SIG-M5 treated with dmso at 0.1 percent for 504 hours (cell line): Measurements from ENCODE around the gene CEP170B.
"Not testable (repeated sequence)": the region's sequence is repeated elsewhere in the genome, so short reads cannot be mapped to it uniquely, and the experiment has no call there.

Source experiments
- DNase-seq: peaks from one replicate; lab custom pipeline; 2025; ENCODE audit not compliant: unreplicated experiment; lab: John Stamatoyannopoulos, UW

The CEP170B gene

DNA sequence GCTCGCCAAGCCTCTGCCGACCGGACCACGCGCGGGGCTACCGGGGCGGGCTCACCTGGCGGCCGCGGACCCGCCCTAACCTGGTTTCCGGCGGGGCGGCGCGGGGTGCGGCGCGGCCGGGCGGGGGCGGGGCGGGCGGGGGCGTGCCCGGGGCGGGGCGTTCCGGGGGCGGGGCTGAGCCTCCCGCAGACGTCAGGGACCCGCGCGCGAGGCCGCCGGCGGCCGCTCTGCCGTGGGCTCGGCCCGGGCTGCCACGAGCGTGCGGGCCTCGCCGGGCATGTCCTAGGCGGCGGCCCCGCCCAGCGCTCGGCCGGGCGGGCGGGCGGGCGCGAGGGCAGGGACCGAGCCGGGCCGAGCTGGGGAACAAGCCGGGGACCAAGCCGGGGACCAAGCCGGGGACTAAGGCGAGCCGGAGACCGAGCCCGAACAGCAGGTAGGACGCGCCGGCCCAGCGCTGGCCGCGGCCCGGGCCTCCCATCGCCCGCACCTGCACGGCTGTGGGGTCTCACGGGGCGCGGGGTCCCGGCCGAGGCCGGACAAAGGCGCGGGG is at the start of gene CEP170B:
CEP170B (plus strand) TSS at position 188 of the 550 bp plus-strand sequence. CDS start 3,183 bp downstream, outside the sequence.
- peak; percentile 28 for DNase-seq

DNA sequence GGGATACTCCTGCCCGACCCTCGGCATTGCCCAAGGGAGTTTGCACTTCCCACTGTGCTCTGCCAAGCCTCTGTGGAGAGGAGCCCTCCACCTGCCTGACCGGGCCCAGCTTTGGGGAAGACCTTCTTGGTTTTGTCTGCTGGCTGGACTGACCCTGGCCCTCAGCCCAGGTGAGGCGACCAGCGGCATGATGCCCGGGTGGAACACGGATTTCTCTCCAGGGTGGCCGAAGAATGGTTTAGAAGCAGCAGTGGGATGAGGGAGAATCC is 48.5 kb upstream of the CEP170B start:
- DNase-seq, result no peak

DNA sequence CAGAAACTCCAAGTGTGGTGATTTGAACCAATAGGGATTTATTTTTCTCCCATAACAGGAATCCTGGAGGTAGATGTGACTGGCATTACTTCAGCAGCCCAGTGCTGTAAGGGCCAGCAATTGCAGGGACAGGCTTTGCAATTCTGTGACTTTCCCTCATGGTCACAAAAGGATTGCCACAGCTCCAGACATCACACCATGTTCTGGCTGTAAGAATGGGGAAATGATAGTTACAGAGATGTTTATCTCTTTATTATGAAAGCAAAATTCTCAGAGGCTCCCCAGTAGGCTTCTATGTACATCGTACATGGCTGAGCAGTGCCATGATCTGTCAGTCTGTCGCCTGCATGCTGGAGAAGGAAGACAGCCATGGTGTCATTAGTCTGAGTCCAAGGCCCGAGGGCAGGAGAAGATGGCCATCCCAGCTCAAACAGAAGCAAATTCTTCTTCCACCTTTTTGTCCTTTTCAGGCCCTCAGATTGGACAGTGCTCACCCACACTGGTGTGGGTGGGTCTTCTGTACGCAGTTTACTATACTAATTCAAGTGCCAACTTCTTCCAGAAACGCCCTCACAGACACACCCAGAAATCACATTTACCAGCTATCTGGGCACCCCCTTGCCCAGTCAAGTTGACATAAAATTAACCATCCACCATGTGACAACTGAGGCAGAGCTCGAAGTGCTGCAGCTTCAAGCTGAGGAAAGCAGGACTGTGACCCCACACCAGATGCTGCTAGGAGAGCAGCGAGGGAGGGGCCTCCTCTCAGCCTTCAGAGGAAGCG is 46.9 kb upstream of the CEP170B start:
- DNase-seq, result no peak

DNA sequence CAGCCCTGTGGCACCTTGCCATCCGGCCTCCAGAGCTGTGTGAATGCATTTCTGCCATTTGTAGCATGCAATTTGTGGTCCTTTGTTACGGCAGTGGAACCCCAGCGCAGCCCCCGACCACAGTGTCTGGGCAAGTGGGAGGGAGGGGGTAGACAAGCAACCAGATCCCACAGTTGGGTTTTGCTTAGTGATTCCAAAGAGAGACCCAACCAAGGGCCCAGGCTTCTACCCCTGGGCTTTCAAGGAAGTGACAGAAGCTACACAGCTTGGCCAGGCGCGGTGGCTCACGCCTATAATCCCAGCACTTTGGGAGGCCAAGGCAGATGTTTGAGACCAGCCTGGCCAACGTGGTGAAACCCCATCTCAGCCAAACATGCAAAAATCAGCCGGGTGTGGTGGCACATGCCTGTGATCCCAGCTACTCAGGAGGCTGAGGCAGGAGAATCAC is 46.3 kb upstream of the CEP170B start:
- no peak for DNase-seq

DNA sequence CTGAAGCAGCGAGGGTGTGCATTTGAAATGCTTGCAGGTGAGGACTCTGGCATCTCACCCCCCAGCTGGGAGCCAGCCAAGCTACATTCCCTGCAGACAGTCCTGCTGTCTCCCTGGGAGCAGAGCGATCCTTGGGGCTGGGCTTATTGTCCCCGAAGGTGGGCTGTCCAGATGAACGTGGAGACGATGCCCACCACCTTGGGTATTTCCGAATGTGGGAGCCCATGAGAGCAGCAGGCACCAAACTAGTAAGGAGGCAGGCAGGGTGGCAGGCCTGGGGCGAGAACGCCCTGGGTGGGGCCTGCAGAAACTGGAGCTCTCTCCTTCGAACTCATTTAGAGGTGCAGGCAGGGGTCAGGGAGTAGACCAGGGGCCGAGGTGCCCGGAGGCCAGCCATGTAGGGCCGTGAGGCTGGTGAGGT is 45.7 kb upstream of the CEP170B start:
- DNase-seq, result no peak

DNA sequence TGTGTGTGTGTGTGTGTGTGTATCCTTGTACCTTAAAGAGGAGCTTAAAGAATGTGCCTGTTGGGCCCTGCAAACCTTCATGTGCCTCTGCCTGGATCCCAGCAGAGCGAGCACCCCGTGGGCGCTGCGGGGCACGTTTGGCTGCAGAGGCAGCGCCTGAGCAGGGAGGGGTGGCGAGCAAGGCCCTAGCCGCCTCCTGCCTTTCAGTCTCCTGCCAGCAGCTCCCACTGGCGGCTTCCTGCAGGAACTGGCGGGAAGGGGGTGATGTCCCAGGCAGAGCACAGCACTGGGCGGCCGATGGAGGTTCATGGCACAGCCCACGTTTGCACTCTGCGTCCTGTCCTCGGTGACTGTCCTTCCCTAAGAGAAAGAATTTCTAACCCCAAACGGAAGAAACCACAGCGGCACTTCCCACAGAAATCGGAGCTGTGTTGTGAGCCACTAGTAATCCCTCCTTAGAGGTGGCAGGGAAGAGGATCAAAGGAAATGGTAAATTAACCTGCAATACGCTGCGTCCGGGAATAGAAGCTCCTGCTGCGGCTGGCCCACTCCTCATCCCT is 44.3 kb upstream of the CEP170B start:
- DNase-seq, result peak; percentile 33

DNA sequence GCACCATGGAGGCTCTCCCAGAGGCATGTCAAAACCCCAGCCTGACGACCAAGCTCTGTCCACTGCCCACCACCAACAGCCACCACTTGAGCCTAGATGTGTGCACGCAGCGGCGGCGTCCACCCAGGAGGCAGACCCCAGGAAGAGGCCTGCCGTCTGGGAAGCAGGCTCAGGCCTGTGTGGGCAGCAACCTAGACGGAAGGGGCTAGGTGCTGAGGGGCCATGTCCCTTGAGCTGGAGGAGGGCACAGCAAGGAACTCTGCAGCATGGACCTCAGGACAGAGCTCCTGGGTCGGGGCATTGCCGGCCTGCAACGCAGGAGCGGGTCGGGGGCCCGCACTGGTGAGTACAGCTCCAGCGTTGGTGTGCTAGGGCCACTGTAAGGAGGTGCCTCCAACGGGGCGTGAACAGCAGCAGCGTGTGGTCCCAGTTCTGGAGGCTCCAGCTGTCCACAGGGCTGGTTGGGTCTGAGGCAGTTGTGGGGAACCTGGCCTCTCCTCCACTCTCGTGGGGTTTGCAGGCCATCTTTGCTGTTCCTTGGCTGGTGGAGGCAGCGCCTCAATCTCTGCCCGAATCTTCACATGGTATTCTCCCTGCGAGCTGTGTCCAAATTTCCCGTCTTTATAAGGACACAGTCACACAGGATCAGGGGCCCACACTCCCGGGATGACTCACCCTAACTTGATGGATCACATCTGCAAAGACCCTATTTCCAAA is 43.7 kb upstream of the CEP170B start:
- no peak for DNase-seq

- no peak for DNase-seq
These were observed 43.0 kb upstream of the CEP170B start for GRCh38 chr14:104821971-104822608.

DNA sequence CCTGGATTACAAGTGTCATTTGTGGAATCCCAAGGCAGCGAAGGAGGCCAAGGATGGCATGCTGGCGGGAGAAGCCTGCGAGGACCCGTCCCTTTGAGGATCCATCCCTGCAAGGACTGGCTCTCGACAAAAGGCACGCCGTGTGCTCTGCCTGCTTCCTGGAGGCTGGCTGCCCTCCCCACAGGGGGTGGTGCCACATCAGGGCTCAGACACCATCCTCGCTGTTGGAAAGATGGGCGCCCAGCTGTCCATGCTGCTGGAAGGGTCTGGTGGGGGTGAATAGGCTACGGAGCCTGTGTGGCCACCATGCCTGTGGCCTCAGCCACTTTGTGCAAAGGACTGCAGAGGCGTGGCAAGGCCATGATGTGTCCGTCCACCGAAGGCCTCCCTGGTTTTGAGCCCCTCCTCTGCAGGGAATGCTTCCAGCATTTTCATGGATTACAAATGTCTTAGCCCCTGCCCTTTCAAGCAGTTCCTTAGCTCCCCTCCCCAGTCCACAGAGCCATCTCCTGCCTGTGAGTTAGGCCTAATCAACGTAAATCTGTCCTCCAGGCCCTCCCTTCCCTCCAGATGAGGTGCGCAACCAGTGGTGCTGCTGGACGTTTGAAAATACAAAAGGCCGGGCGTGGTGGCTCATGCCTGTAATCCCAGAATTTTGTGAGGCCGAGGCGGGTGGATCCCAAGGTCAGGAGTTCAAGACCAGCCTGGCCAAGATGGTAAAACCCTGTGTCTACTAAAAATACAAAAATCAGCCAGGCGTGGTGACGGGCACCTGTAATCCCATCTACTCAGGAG is 42.0 kb upstream of the CEP170B start:
- DNase-seq, result no peak

GRCh38 chr14:104824353-104824997 is 40.6 kb upstream of the CEP170B start:
- DNase-seq, result no peak

DNA sequence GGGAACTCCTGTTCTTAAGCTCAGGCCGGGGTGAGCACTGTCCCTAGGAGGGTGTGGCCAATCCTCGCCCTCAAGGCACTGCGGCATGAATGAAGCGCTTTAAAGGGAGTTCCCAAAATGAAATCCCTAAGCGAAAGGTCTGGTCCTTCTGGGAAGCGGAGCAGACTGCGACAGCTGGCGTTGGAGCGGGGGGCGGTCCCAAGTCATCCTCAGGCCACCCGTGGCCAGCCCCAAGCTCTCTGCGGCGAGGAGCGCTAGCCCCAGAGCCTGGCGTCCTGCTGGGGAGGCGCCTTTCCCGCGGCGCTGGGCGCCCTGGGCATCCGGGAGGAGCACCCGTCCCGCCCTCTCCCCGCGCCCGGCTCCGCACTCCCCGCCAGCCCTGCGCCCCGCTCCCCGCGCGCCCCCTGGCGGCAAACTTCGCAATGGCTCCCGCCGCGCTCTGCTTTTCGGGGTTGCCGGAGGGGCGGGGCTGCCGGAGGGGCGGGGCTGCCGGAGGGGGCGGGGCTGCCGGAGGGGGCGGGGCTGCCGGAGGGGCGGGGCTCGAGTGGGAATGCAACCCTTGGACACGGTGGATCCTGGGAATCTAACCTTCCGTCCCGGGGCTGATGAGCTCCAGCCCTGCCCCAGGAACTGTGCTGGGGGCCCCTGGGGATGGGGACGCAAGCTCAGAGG is 38.7 kb upstream of the CEP170B start:
- peak; percentile 53 for DNase-seq

- no peak for DNase-seq
These were observed 38.2 kb upstream of the CEP170B start for GRCh38 chr14:104826861-104827176.

- peak; percentile 58 for DNase-seq
These were observed 37.7 kb upstream of the CEP170B start for GRCh38 chr14:104827177-104828055.

DNA sequence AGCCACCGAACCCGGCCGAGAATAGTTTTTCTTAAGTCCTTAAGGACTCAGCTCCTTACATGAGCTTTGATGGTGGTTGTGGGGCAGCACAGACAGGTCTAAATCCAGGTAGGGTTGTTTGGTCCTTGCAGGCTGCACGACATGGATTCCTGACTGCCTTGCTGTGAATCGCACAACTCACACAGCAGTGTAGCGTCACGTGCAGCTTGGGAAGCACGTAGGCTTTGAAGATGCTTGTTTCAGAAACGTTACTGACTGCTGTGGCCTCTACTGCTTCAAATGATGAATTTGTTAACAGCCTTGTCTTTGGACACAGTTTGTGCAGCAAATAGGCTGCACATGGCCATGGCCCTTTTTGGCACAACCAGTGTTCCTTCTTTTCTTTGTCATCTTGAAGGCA is 34.3 kb upstream of the CEP170B start:
- no peak for DNase-seq

- DNase-seq, result not testable (repeated sequence)
These were observed 28.7 kb upstream of the CEP170B start for GRCh38 chr14:104836171-104836935.

DNA sequence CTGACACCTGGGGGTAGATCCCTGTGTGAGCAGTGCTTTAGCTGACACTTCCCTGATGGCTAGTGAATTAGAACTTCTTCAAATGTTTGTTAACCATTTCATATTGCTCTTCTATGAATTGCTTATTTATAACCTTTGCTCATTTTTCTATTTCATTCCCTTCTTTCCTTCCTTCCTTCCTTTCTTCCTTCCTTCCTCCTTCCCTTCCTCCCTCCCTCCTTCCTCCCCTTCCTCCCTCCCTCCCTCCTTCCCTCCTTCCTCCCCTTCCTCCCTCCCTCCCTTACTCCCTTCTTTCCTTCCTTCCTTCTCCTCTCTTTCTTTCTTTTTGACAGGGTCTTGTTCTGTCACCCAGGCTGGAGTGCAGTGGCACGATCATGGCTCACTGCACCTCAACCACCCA is 23.3 kb upstream of the CEP170B start:
- DNase-seq, result no peak

DNA sequence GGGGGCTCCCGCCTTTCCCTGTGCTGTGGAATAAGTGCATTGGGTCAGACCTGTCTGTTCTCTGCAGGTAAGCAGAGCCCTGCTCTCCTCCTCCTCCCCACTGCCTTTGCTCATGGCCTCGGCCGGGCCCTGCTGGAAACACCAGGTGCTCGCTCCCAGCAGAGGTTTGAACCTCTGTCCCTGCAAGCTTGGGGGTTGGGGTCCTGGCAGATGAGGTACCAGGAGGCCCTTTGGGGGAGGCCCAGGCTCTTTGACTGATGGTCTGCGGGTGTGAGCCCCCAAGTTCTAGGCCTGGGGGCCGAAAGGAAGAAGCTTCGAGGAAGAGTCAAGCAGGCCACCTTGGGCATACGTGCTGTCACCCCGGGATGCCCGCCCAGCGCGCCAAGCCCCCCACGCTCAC is 22.1 kb upstream of the CEP170B start:
- DNase-seq, result no peak
